Epithelial cell of esophagus (primary cell): ENCODE measurements around the gene NPPC.
A peak's percentile ranks its signal among the peaks of the same experiment; 100 is the strongest.

Experiments used
- DNase-seq: peaks from one replicate; pipeline ENCODE4 v3.0.0; 2010; ENCODE audit warnings: low read depth
- H3K4me3 ChIP-seq: 2 replicates; pipeline ENCODE4 v1.5.1; 2011; ENCODE audit warnings: mild to moderate bottlenecking, low read length, control low read depth
- TF ChIP-seq, protein P1 (sequence below): IDR thresholded peaks from 2 replicates; pipeline ENCODE4 v1.5.1; 2011; ENCODE audit warnings: low read depth, mild to moderate bottlenecking, low read length, control low read depth, inconsistent platforms; ENCODE audit not compliant: insufficient read depth; ENCODE audit errors: missing control alignments

The NPPC gene

DNA sequence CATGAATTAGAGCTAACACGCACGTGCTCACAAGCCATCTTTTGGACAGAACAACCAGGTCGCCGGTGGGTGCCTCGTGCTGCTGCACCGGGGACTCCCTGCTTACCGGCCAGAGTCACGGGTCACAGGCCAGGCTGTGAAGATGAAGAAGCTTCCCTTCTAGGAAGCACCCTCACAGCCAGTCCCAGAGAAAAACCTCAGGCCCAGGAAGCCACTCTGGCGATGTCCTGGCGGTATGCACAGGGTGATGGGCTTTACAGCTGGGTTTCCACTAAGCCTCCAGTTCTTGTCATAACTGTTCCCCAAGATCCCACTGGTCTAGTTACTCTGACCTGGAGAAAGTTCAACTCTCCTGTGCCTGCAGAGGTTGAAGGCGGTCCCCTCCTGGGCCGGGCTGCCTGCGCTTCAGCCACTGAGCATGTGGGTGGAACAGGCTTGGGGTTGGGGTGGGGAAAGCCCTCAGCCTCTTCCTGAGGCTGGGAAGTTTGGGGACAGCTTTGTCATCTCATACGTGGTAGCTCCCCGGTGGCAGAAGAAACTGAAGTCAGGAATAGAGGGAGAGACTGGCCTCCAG lies 20.1 kb upstream of the NPPC start:
- no peak for DNase-seq
- TF ChIP-seq, protein P1, sequence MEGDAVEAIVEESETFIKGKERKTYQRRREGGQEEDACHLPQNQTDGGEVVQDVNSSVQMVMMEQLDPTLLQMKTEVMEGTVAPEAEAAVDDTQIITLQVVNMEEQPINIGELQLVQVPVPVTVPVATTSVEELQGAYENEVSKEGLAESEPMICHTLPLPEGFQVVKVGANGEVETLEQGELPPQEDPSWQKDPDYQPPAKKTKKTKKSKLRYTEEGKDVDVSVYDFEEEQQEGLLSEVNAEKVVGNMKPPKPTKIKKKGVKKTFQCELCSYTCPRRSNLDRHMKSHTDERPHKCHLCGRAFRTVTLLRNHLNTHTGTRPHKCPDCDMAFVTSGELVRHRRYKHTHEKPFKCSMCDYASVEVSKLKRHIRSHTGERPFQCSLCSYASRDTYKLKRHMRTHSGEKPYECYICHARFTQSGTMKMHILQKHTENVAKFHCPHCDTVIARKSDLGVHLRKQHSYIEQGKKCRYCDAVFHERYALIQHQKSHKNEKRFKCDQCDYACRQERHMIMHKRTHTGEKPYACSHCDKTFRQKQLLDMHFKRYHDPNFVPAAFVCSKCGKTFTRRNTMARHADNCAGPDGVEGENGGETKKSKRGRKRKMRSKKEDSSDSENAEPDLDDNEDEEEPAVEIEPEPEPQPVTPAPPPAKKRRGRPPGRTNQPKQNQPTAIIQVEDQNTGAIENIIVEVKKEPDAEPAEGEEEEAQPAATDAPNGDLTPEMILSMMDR = no peak
- no peak overlapping the region for H3K4me3 ChIP-seq

- no peak overlapping the region for H3K4me3 ChIP-seq
- TF ChIP-seq, protein P1 = no peak
- DNase-seq = no peak
These were observed 16.0 kb upstream of the NPPC start for GRCh38 chr2:231942180-231942579.

GRCh38 chr2:231941673-231942072 lies 15.5 kb upstream of the NPPC start:
- TF ChIP-seq, protein P1 = no peak
- no peak for DNase-seq
- no peak overlapping the region for H3K4me3 ChIP-seq

DNA sequence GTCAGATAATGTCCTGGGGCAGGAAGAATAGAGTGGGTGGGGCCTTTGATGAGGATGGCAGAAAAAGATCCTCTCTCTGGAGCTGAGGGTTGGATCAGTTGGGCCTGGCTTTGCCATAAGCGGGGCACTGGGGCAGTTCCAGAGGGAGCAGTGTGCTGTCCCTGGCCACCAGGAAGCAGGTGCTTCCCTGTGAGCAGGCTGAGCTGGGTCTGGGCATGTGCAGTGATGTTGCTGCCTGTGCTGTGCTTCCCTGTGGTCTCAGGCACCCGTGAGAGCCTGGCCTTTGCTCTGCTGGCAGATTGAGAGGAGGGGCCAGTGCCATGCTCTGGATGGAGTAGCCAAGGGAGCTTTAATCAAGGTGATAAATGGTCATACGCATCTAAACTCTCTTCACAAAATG lies 14.6 kb upstream of the NPPC start:
- DNase-seq = no peak
- TF ChIP-seq, protein P1 = no peak
- no peak overlapping the region for H3K4me3 ChIP-seq

- TF ChIP-seq, protein P1 = no peak
- no peak overlapping the region for H3K4me3 ChIP-seq
These were observed 12.8 kb upstream of the NPPC start for GRCh38 chr2:231939022-231939421.

GRCh38 chr2:231937057-231937456 lies 10.9 kb upstream of the NPPC start:
- DNase-seq = no peak
- no peak overlapping the region for H3K4me3 ChIP-seq
- TF ChIP-seq, protein P1 = no peak

More at GRCh38 chr2:231939022-231939421, 12.8 kb upstream of the NPPC start:
- no peak for DNase-seq

GRCh38 chr2:231936491-231936890 lies 10.3 kb upstream of the NPPC start:
- no peak overlapping the region for H3K4me3 ChIP-seq
- DNase-seq = peak; percentile 19
- TF ChIP-seq, protein P1 = no peak
